Uterus (tissue), 2 donors: ENCODE measurements around the gene HECW1.

ENCODE experiments used
- POLR2A ChIP-seq, 2 donors: fragments of 450-650 bp; IDR thresholded peaks; one replicate each; pipeline ENCODE4 v1.6.1; 2016; ENCODE audit warnings: antibody characterized with exemption in 2 of 2, mild to moderate bottlenecking in 1 of 2, moderate library complexity in 1 of 2
- TF ChIP-seq, protein P1 (sequence below), 4 experiments: fragments of 200-600 bp in 2 of 4; fragments of 450-650 bp in 2 of 4; sonication (generic) in 2 of 4; IDR thresholded peaks; one replicate each; pipeline ENCODE4 v1.5.1; 2016 to 2019; ENCODE audit warnings: antibody characterized with exemption in 4 of 4, mild to moderate bottlenecking in 2 of 4, moderate library complexity in 1 of 4

DNA sequence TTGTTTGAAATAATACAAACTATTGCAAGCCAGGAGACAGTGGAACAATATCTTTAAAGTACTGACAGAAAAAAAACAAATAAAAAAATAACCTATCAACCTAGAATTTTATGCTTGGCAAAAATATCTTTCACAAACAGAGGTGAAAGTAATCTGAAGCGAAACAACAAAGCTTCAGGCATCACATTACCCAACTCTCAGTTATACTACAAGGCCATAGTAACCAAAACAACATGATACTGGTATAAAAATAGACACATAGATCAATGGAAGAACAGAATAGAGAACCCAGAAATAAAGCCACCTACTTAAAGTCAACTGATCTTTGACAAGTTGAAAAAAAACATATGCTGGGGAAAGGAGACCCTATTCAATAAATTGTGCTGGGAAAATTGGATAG, 26.5 kb upstream of the HECW1 start:
- TF ChIP-seq, protein P1, sequence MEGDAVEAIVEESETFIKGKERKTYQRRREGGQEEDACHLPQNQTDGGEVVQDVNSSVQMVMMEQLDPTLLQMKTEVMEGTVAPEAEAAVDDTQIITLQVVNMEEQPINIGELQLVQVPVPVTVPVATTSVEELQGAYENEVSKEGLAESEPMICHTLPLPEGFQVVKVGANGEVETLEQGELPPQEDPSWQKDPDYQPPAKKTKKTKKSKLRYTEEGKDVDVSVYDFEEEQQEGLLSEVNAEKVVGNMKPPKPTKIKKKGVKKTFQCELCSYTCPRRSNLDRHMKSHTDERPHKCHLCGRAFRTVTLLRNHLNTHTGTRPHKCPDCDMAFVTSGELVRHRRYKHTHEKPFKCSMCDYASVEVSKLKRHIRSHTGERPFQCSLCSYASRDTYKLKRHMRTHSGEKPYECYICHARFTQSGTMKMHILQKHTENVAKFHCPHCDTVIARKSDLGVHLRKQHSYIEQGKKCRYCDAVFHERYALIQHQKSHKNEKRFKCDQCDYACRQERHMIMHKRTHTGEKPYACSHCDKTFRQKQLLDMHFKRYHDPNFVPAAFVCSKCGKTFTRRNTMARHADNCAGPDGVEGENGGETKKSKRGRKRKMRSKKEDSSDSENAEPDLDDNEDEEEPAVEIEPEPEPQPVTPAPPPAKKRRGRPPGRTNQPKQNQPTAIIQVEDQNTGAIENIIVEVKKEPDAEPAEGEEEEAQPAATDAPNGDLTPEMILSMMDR (IDR thresholded peaks at IDR 0.05), result no peak
- no peak for TF ChIP-seq POLR2A (IDR thresholded peaks at IDR 0.05)
